Measurements from ENCODE around the gene GNAI2.

Gene GNAI2

GRCh38 chr3:50265571-50265970 lies 29.6 kb downstream of the GNAI2 start:
- Histone ChIP-seq H3K9me3 (ENCODE audit: insufficient read depth, low read depth, low read length) (no peaks in the 10 kb centered on the region), H3K4me3 (ENCODE audit: low read length) (no peak overlapping the region), H3K36me3 (ENCODE audit: insufficient read depth, low read length) (no peaks in the 10 kb centered on the region), H3K9ac (ENCODE audit: low read depth, low read length) (no peak overlapping the region), H3K4me1 (ENCODE audit: insufficient read depth, low read length) (peaks cover 49% of the 10 kb centered on the region), H3K27ac (ENCODE audit: low read depth, low read length) (peak overlapping the region; percentile 89), H3K27me3 (ENCODE audit: insufficient read depth, low read length) (no peaks in the 10 kb centered on the region; the same call in 1 of the 2 replicates)
- WGBS = 91% methylated on average over 1 of the region's 1 CpG

- Histone ChIP-seq H3K36me3 (ENCODE audit: insufficient read depth, low read length) (no peaks in the 10 kb centered on the region), H3K4me3 (ENCODE audit: low read length) (no peak overlapping the region), H3K27me3 (ENCODE audit: insufficient read depth, low read length) (no peaks in the 10 kb centered on the region; the same call in 1 of the 2 replicates), H3K9me3 (ENCODE audit: insufficient read depth, low read depth, low read length) (no peaks in the 10 kb centered on the region), H3K27ac (ENCODE audit: low read depth, low read length) (no peak overlapping the region), H3K4me1 (ENCODE audit: insufficient read depth, low read length) (peaks cover 44% of the 10 kb centered on the region), H3K9ac (ENCODE audit: low read depth, low read length) (no peak overlapping the region)
- WGBS = 88% methylated on average over 6 of the region's 6 CpGs
These were observed 30.0 kb downstream of the GNAI2 start for GRCh38 chr3:50266017-50266416.

- Histone ChIP-seq H3K36me3 (ENCODE audit: insufficient read depth, low read length) (no peaks in the 10 kb centered on the region), H3K9ac (ENCODE audit: low read depth, low read length) (no peak overlapping the region), H3K27me3 (ENCODE audit: insufficient read depth, low read length) (no peaks in the 10 kb centered on the region; the same call in 1 of the 2 replicates), H3K9me3 (ENCODE audit: insufficient read depth, low read depth, low read length) (no peaks in the 10 kb centered on the region), H3K4me3 (ENCODE audit: low read length) (no peak overlapping the region), H3K27ac (ENCODE audit: low read depth, low read length) (no peak overlapping the region), H3K4me1 (ENCODE audit: insufficient read depth, low read length) (peaks cover 39% of the 10 kb centered on the region)
- WGBS = 86% methylated on average over 6 of the region's 7 CpGs
These were observed 30.8 kb downstream of the GNAI2 start for GRCh38 chr3:50266836-50267235.

GRCh38 chr3:50267280-50267913 lies 31.4 kb downstream of the GNAI2 start:
- H3K4me3 ChIP-seq (ENCODE audit: low read length) = no peak overlapping the region
- H3K9ac ChIP-seq (ENCODE audit: low read depth, low read length) = no peak overlapping the region
- H3K9me3 ChIP-seq (ENCODE audit: insufficient read depth, low read depth, low read length) = no peaks in the 10 kb centered on the region
- WGBS = 19% methylated on average over 22 of the region's 22 CpGs
- no peaks in the 10 kb centered on the region; the same call in 1 of the 2 replicates for H3K27me3 ChIP-seq (ENCODE audit: insufficient read depth, low read length)
- H3K36me3 ChIP-seq (ENCODE audit: insufficient read depth, low read length) = no peaks in the 10 kb centered on the region
- H3K4me1 ChIP-seq (ENCODE audit: insufficient read depth, low read length) = peaks cover 39% of the 10 kb centered on the region
- H3K27ac ChIP-seq (ENCODE audit: low read depth, low read length) = no peak overlapping the region

GRCh38 chr3:50268276-50268675 lies 32.3 kb downstream of the GNAI2 start:
- no peak overlapping the region for H3K4me3 ChIP-seq (ENCODE audit: low read length)
- H3K36me3 ChIP-seq (ENCODE audit: insufficient read depth, low read length) = no peaks in the 10 kb centered on the region
- no peak overlapping the region for H3K27ac ChIP-seq (ENCODE audit: low read depth, low read length)
- H3K4me1 ChIP-seq (ENCODE audit: insufficient read depth, low read length) = peaks cover 42% of the 10 kb centered on the region
- H3K9me3 ChIP-seq (ENCODE audit: insufficient read depth, low read depth, low read length) = no peaks in the 10 kb centered on the region
- peaks cover 4% of the 10 kb centered on the region for H3K27me3 ChIP-seq (ENCODE audit: insufficient read depth, low read length)
- 85% methylated on average over 3 of the region's 3 CpGs for WGBS
- H3K9ac ChIP-seq (ENCODE audit: low read depth, low read length) = no peak overlapping the region

- 64% methylated on average over 21 of the region's 21 CpGs for WGBS
- peaks cover 10% of the 10 kb centered on the region for H3K27me3 ChIP-seq (ENCODE audit: insufficient read depth, low read length)
- no peaks in the 10 kb centered on the region for H3K36me3 ChIP-seq (ENCODE audit: insufficient read depth, low read length)
- H3K9me3 ChIP-seq (ENCODE audit: insufficient read depth, low read depth, low read length) = no peaks in the 10 kb centered on the region
- H3K9ac ChIP-seq (ENCODE audit: low read depth, low read length) = peak within 1 kb of the TSS; percentile 11; the same call in 1 of the 2 replicates
- H3K27ac ChIP-seq (ENCODE audit: low read depth, low read length) = no peak within 1 kb of the TSS
- H3K4me1 ChIP-seq (ENCODE audit: insufficient read depth, low read length) = peaks cover 37% of the 10 kb centered on the region
- no peak within 1 kb of the TSS for H3K4me3 ChIP-seq (ENCODE audit: low read length)
These were observed 32.9 kb downstream of the GNAI2 start, which contains the start of gene SEMA3B for GRCh38 chr3:50268703-50269451. Gene SEMA3B (plus strand): TSS chr3:50269147. CDS start chr3:50269241, 94 bp downstream.

- Histone ChIP-seq H3K27me3 (ENCODE audit: insufficient read depth, low read length) (peaks cover 16% of the 10 kb centered on the region), H3K27ac (ENCODE audit: low read depth, low read length) (no peak overlapping the region), H3K4me1 (ENCODE audit: insufficient read depth, low read length) (peaks cover 31% of the 10 kb centered on the region), H3K4me3 (ENCODE audit: low read length) (no peak overlapping the region), H3K9me3 (ENCODE audit: insufficient read depth, low read depth, low read length) (no peaks in the 10 kb centered on the region), H3K9ac (ENCODE audit: low read depth, low read length) (peak overlapping the region; percentile 11; the same call in 1 of the 2 replicates), H3K36me3 (ENCODE audit: insufficient read depth, low read length) (no peaks in the 10 kb centered on the region)
- WGBS = 85% methylated on average over 4 of the region's 4 CpGs
These were observed 33.5 kb downstream of the GNAI2 start for GRCh38 chr3:50269460-50269859.

GRCh38 chr3:50269977-50270413 lies 34.0 kb downstream of the GNAI2 start:
- no peaks in the 10 kb centered on the region for H3K9me3 ChIP-seq (ENCODE audit: insufficient read depth, low read depth, low read length)
- no peaks in the 10 kb centered on the region for H3K36me3 ChIP-seq (ENCODE audit: insufficient read depth, low read length)
- H3K4me1 ChIP-seq (ENCODE audit: insufficient read depth, low read length) = peaks cover 30% of the 10 kb centered on the region
- H3K4me3 ChIP-seq (ENCODE audit: low read length) = no peak overlapping the region
- no peak overlapping the region for H3K9ac ChIP-seq (ENCODE audit: low read depth, low read length)
- WGBS = 93% methylated on average over 8 of the region's 8 CpGs
- peaks cover 21% of the 10 kb centered on the region for H3K27me3 ChIP-seq (ENCODE audit: insufficient read depth, low read length)
- H3K27ac ChIP-seq (ENCODE audit: low read depth, low read length) = no peak overlapping the region

GRCh38 chr3:50270422-50271224 lies 34.6 kb downstream of the GNAI2 start:
- H3K9ac ChIP-seq (ENCODE audit: low read depth, low read length) = no peak overlapping the region
- WGBS = 91% methylated on average over 19 of the region's 19 CpGs
- H3K36me3 ChIP-seq (ENCODE audit: insufficient read depth, low read length) = no peaks in the 10 kb centered on the region
- peaks cover 27% of the 10 kb centered on the region for H3K4me1 ChIP-seq (ENCODE audit: insufficient read depth, low read length)
- H3K4me3 ChIP-seq (ENCODE audit: low read length) = no peak overlapping the region
- H3K27ac ChIP-seq (ENCODE audit: low read depth, low read length) = no peak overlapping the region
- H3K27me3 ChIP-seq (ENCODE audit: insufficient read depth, low read length) = peaks cover 27% of the 10 kb centered on the region
- no peaks in the 10 kb centered on the region for H3K9me3 ChIP-seq (ENCODE audit: insufficient read depth, low read depth, low read length)

- Histone ChIP-seq H3K9ac (ENCODE audit: low read depth, low read length) (no peak overlapping the region), H3K9me3 (ENCODE audit: insufficient read depth, low read depth, low read length) (no peaks in the 10 kb centered on the region), H3K4me1 (ENCODE audit: insufficient read depth, low read length) (peaks cover 26% of the 10 kb centered on the region), H3K4me3 (ENCODE audit: low read length) (no peak overlapping the region), H3K27me3 (ENCODE audit: insufficient read depth, low read length) (peaks cover 35% of the 10 kb centered on the region), H3K36me3 (ENCODE audit: insufficient read depth, low read length) (no peaks in the 10 kb centered on the region), H3K27ac (ENCODE audit: low read depth, low read length) (no peak overlapping the region)
- WGBS = 87% methylated on average over 10 of the region's 10 CpGs
These were observed 35.4 kb downstream of the GNAI2 start for GRCh38 chr3:50271314-50271936.

All from HUES64 (cell line).